Stimulated activated CD8-positive, alpha-beta memory T cell treated with anti-CD3 and anti-CD28 coated beads, Interleukin-12 subunit alpha, Interleukin-12 subunit beta, amount 100 ng/mL, for 4 hours (primary cell): ENCODE results near the gene SEMA4D.

ENCODE experiments used
- DNase-seq: peaks from one replicate; pipeline ENCODE4 v3.0.0-alpha.2; 2020; ENCODE audit warnings: low read depth

The SEMA4D gene

GRCh38 chr9:89444925-89445765 is 52.8 kb downstream of the SEMA4D start:
- no peak for DNase-seq

DNA sequence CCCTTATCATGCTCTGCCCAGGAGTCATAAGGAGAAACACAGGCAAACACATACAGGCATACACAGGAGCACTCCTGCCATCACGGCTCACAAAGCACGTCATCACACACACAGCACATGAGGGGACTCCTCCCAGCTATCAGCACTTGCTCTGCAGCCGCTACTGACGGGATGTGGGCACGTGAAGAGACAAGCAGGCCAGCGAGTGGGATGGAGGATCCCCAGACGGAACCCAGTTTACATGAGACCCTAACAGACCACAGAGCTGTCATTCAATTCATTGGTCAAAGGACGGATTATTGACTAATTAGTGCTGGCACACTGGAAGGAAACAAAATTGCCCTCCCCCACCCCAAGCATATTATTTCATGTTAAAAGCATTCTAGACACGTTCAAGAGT is 53.6 kb downstream of the SEMA4D start:
- DNase-seq = no peak

- no peak for DNase-seq
Observed at GRCh38 chr9:89442981-89443814, 54.7 kb downstream of the SEMA4D start.

- DNase-seq = no peak
Observed at GRCh38 chr9:89442501-89442978, 55.4 kb downstream of the SEMA4D start.

DNA sequence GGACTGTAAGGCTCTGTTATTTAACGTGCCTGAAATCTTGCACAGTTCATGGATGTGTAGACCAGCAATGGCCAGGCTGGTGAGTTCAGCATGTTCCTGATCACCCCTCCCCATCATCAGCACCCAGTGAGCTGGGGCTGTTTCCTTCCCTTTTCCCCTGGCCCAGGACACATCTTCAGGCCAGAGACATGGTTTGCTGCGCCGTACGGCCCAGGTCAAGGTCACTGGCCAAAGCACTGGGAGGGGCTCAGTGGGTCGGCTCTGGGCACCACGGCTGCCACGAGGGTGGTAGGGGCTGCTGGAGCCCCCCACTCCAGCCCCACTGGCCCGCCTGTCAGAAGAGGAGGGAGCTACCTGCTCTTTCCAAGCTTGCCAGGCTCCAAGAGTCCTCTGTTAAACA is 55.9 kb downstream of the SEMA4D start:
- no peak for DNase-seq

- no peak for DNase-seq
Observed at GRCh38 chr9:89441655-89441970, 56.3 kb downstream of the SEMA4D start.

GRCh38 chr9:89440951-89441654 is 56.8 kb downstream of the SEMA4D start:
- no peak for DNase-seq

GRCh38 chr9:89440548-89440947 is 57.4 kb downstream of the SEMA4D start:
- DNase-seq = no peak

DNA sequence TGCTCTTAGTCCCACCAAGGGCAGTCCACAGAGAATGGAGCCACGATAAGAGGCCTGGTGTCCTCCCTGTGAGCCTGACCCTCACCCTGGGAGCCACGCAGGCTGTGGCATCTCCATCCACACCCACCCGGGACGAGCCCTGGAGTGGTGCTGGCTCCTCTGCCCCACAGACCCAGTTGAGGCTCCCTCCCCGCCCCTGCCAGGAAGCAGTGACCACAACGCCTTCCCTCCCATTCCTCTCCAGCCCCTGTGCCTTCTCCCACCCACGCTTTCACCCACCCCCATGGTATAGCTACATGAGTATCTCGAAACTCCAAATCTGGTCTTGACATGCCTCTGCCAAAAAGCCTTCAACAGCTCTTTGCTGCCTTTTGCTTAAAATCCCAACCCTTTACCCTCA is 57.9 kb downstream of the SEMA4D start:
- no peak for DNase-seq

- no peak for DNase-seq
Observed at GRCh38 chr9:89439571-89439970, 58.3 kb downstream of the SEMA4D start.

DNA sequence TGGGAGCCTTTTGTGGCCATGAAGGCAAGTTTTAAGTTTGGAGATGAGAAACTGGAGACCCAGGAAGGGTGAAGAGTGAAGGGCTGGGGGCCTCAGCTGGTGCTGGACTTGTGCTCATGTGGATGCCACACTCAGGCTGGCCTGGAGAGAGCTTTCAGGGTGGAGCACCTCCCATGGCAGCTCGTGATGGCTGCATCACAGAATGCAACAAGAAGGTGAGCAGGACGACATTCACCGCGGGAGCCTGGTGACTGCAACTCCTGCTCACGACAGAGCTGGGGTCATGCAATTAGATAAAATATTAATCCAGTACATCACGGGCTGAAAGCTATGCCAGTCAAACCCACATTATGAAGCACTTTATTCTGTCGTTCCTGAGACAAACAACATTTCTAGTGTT is 59.7 kb downstream of the SEMA4D start:
- no peak for DNase-seq

- DNase-seq = no peak
Observed at GRCh38 chr9:89437772-89438171, 60.1 kb downstream of the SEMA4D start.

- peak; percentile 51 for DNase-seq
Observed at GRCh38 chr9:89436963-89437625, 60.8 kb downstream of the SEMA4D start.

- DNase-seq = no peak
Observed at GRCh38 chr9:89436326-89436725, 61.6 kb downstream of the SEMA4D start.

- no peak for DNase-seq
Observed at GRCh38 chr9:89435071-89435823, 62.7 kb downstream of the SEMA4D start.

DNA sequence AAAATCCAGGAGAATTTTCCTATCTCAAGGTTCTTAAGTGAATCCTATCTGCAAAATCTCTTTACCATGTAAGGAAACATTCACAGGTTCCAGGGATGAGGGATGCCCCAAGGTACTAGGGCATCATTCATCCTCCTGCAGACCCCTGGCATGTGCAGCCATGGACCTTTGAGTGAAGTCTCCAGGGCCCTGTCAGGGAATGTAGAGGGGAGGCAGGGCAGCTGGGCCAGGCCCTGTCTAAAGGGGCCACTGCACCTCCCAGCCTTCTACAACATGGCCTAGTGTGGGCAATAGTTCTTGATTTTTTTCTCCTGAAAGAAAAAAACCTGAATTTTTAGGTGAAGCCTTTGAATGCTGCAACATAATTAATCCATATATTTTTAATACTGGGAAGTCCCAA is 63.3 kb downstream of the SEMA4D start:
- no peak for DNase-seq

DNA sequence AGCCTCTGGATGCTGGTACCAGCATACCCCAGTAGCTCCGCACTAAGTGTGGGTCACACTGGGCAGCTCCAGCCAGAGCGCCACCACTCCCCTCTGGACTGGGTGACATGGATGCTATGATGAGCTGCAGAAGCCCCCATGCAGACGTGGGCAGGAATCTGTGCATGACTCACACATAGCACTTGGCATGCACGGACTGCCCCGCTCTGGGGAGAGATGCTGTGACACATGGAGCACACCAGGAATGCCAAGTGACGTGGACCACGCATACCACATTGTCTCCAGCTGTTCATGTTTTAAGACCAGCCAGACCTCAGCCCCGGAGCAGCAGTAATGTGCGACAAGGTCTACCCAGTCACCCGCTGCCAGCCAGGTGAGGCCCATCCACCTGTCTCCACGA is 64.1 kb downstream of the SEMA4D start:
- no peak for DNase-seq

DNA sequence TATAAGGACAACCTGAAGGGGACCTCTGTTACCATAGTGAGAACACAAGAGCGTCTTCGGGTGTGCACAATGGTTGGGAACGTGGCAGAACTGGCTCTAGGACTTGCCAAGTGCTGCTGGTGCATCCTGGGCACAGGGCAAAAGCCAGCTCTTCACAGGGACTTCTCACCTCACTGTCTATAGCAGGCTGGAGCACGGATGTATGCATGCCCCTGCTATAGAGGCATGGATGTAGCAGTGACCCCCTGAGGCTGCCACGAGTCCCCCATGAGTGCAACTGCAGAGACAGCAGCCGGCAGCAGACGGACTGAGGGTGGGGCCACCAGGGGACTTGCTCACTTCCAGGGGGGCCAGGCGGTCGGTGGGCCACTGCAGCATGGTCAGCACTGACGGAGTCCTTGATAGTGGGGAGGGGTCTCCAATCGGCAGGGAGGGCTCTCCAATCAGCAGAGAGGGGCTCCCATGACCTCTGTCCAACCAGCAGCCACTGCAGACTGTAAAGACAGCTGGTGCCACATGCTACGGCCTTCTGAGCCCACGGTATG is 64.9 kb downstream of the SEMA4D start:
- no peak for DNase-seq

GRCh38 chr9:89431930-89432725 is 65.8 kb downstream of the SEMA4D start:
- no peak for DNase-seq

GRCh38 chr9:89430995-89431394 is 66.9 kb downstream of the SEMA4D start:
- no peak for DNase-seq
